ENCODE data around the gene RHOV. TPM values are rescaled to one million over a fixed set of nuclear protein-coding genes. Genes with fewer than 3 reads are reported as not detected.

The RHOV gene
- polyA plus RNA-seq, 1 of the 3 experiments (the other 2 are of a cell fraction), result 0.62 TPM

- no peaks in the 10 kb centered on the region for H4K20me1 ChIP-seq (ENCODE audit: insufficient read depth)
- POLR2A ChIA-PET, result no interaction called here
Observed at GRCh38 chr15:40829115-40829514, 44.9 kb downstream of the RHOV start.

More at GRCh38 chr15:40829115-40829514, 44.9 kb downstream of the RHOV start:
- Histone ChIP-seq H3K4me2 (no peak overlapping the region), H3K79me2 (ENCODE audit: insufficient read depth) (no peaks in the 10 kb centered on the region), H3K9ac (no peak overlapping the region), H3F3A (replicated peaks; ENCODE audit: insufficient read depth) (no peaks in the 10 kb centered on the region), H2AFZ (ENCODE audit: low read depth) (no peak overlapping the region), H3K9me3 (no peaks in the 10 kb centered on the region), H3K9me2 (no peaks in the 10 kb centered on the region), H3K4me1 (ENCODE audit: control insufficient read depth in 1 of 2, insufficient read depth in 2 of 2, low read depth in 1 of 2, low read length in 1 of 2) (no peaks in the 10 kb centered on the region; a peak in 1 of 4 replicates), H3K36me3 (replicated peaks in 1 of 2; ENCODE audit: control insufficient read depth in 1 of 2, insufficient read depth in 2 of 2, low read length in 1 of 2) (no peaks in the 10 kb centered on the region), H3K4me3 (ENCODE audit: low read depth in 2 of 2, low read length in 1 of 2) (no peak overlapping the region), H3K27me3 (ENCODE audit: insufficient read depth) (no peaks in the 10 kb centered on the region), H3K27ac (ENCODE audit: low read depth in 2 of 2, low read length in 1 of 2) (no peak overlapping the region)
- WGBS (ENCODE audit: low lambda C conversion rate), result 84% methylated on average over 5 of the region's 7 CpGs
- TF ChIP-seq USF1 (IDR thresholded peaks at IDR 0.05; ENCODE audit: borderline replicate concordance, low read depth) (no peak), RFX5 (IDR thresholded peaks at IDR 0.05; ENCODE audit: low read length) (no peak), TAF1 (IDR thresholded peaks at IDR 0.05; ENCODE audit: borderline replicate concordance, low read depth, low read length) (no peak), GATA2 (CRISPR knock-in tag; IDR thresholded peaks at IDR 0.05) (no peak), TEAD4 (IDR thresholded peaks at IDR 0.05; ENCODE audit: borderline replicate concordance, insufficient read depth) (no peak), IRF3 (IDR thresholded peaks at IDR 0.05; ENCODE audit: low read depth, low read length) (no peak), JUND (IDR thresholded peaks at IDR 0.05) (no peak), USF2 (IDR thresholded peaks at IDR 0.05; ENCODE audit: borderline replicate concordance, low read depth, low read length) (no peak), ZBTB33 (IDR thresholded peaks at IDR 0.05; ENCODE audit: borderline replicate concordance, low read depth) (no peak), FOXM1 (IDR thresholded peaks at IDR 0.05; ENCODE audit: low read depth) (no peak)
- CTCF ChIA-PET, result interaction anchor here (0.9 to 2.1 kb wide), 4 partner anchors 12 to 65 kb away, joined by 3 to 8 read pairs (median 4); partner anchors contain the start of gene VPS18
- DNase-seq, result no peak

Data from SK-N-SH (cell line).